ENCODE measurements around the gene TRPC4AP. TPM values are rescaled to one million over a fixed set of nuclear protein-coding genes. Genes with fewer than 3 reads are reported as not detected.
A peak's percentile ranks its signal among the peaks of the same experiment; 100 is the strongest.

TRPC4AP gene
- polyA plus RNA-seq, 4 donors, result 32.4 to 52.7 (median 42.2) TPM

DNA sequence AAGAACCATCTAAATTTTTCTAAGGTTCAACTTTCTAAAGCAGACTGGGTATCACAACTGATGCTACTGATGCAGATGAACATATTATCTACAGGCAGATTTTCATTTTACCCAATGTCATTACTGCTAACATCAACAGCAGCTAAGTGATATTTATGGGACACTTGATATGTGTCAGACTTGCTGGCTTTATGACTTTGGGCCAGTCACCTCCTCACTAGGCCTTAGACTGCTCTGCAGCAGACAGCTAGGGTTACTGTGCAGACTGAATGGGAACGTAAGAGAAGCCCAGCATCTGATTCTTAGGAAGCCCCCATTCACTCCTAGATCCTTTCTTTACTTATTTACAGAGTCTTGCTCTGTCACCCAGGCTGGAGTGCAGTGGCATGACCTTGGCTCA is 70.8 kb downstream of the TRPC4AP start:
- no peaks in the 10 kb centered on the region for H3K27me3 ChIP-seq (ENCODE audit: control insufficient read depth in 3 of 3, insufficient read depth in 3 of 3, low read length in 3 of 3)
- no peaks in the 10 kb centered on the region for H3K9me3 ChIP-seq (ENCODE audit: control insufficient read depth in 2 of 2, insufficient read depth in 1 of 2, low read depth in 1 of 2, low read length in 1 of 2)
- H3K4me1 ChIP-seq (ENCODE audit: control insufficient read depth in 3 of 3, insufficient read depth in 2 of 3, low read depth in 1 of 3, low read length in 2 of 3), result no peaks in the 10 kb centered on the region
- no peak for FAIRE-seq
- 93 to 100% (median 97%) methylated on average over 1 of the region's 1 CpG for WGBS, 3 donors
- DNase-seq, result no peak
- peaks cover 4 to 58% (median 15%) of the 10 kb centered on the region in 3 donors for H3K36me3 ChIP-seq (ENCODE audit: control insufficient read depth in 3 of 3, insufficient read depth in 2 of 3, low read depth in 1 of 3, low read length in 3 of 3)
- H3K27ac ChIP-seq (ENCODE audit: low read depth in 1 of 3, low read length in 2 of 3), result no peak overlapping the region
- H3K4me3 ChIP-seq (ENCODE audit: low read depth in 1 of 3, low read length in 3 of 3), result no peak overlapping the region

DNA sequence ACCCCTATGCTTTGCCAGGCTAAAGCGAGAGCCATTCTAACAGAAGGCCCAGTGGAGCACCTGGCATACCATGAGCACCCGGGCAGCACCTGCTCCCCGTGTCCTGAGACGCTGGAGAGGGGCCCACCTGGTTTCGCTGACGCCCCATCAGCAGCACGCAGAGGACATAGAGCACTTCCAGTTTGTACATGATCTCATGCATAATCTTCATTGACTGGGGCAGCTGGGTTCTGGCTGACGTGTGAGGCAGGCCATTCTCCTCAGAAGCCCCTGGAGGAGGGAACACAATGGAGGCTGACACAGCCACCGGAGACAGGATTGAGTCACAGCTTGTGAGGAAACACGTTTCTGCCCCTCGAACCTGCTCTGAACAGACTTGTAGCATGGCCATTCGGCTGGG is 71.5 kb downstream of the TRPC4AP start:
- no peaks in the 10 kb centered on the region for H3K4me1 ChIP-seq (ENCODE audit: control insufficient read depth in 3 of 3, insufficient read depth in 2 of 3, low read depth in 1 of 3, low read length in 2 of 3)
- WGBS, 3 donors, result 86 to 89% (median 88%) methylated on average over 12 of the region's 12 CpGs
- no peaks in the 10 kb centered on the region for H3K27me3 ChIP-seq (ENCODE audit: control insufficient read depth in 3 of 3, insufficient read depth in 3 of 3, low read length in 3 of 3)
- H3K9me3 ChIP-seq (ENCODE audit: control insufficient read depth in 2 of 2, insufficient read depth in 1 of 2, low read depth in 1 of 2, low read length in 1 of 2), result no peaks in the 10 kb centered on the region
- H3K36me3 ChIP-seq (ENCODE audit: control insufficient read depth in 3 of 3, insufficient read depth in 2 of 3, low read depth in 1 of 3, low read length in 3 of 3), result peaks cover 4 to 54% (median 17%) of the 10 kb centered on the region in 3 donors
- H3K27ac ChIP-seq (ENCODE audit: low read depth in 1 of 3, low read length in 2 of 3), result no peak overlapping the region
- DNase-seq (no peak), FAIRE-seq (no peak)
- no peak overlapping the region for H3K4me3 ChIP-seq (ENCODE audit: low read depth in 1 of 3, low read length in 3 of 3)

DNA sequence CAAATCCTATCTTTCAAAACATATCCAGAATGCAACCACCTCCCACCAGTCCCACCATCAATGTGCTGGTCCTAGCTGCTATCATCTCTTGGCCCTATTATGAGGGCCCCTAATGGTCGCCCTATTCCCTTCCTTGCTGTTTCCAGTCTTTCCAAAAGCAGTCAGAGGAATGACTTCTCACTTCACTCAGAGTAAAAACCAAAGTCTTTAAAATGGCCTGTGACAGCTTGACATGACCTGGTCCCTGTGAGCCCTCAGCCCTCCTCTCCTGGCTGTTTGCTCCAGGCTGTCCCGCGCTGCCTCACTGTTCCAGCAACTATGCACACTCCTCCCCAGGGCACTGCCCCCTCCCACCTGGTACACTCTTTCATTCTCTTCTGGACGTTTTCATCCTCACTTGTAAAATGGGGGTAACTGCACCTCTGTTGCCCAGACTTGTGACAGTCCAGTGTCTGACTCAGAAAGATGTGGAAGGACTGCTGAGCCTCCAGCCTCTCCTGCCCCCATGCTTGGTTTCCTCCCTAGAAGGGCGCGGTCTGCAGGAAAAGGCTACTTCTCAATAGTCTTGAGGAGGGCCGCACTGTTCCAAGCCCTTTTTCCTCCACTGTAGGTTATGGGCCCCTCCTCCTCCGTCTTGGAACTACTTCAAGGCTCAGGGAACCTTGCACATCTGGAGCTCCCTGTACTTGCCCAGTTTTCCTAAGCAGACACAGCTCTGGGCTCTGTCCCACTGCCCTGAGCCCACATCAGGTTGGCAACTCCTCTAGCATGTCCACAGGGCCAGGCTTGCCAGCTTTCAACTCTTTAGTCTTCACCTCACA is 72.3 kb downstream of the TRPC4AP start:
- Histone ChIP-seq H3K9me3 (ENCODE audit: control insufficient read depth in 2 of 2, insufficient read depth in 1 of 2, low read depth in 1 of 2, low read length in 1 of 2) (no peaks in the 10 kb centered on the region), H3K36me3 (ENCODE audit: control insufficient read depth in 3 of 3, insufficient read depth in 2 of 3, low read depth in 1 of 3, low read length in 3 of 3) (peaks cover 9 to 61% (median 21%) of the 10 kb centered on the region in 3 donors), H3K27me3 (ENCODE audit: control insufficient read depth in 3 of 3, insufficient read depth in 3 of 3, low read length in 3 of 3) (no peaks in the 10 kb centered on the region), H3K4me3 (ENCODE audit: low read depth in 1 of 3, low read length in 3 of 3) (no peak overlapping the region), H3K4me1 (ENCODE audit: control insufficient read depth in 3 of 3, insufficient read depth in 2 of 3, low read depth in 1 of 3, low read length in 2 of 3) (no peaks in the 10 kb centered on the region), H3K27ac (ENCODE audit: low read depth in 1 of 3, low read length in 2 of 3) (peak overlapping the region in 1 of 3 donors; percentile 29)
- 82 to 93% (median 86%) methylated on average over 8 of the region's 8 CpGs for WGBS, 3 donors
- FAIRE-seq (no peak), DNase-seq (no peak)

DNA sequence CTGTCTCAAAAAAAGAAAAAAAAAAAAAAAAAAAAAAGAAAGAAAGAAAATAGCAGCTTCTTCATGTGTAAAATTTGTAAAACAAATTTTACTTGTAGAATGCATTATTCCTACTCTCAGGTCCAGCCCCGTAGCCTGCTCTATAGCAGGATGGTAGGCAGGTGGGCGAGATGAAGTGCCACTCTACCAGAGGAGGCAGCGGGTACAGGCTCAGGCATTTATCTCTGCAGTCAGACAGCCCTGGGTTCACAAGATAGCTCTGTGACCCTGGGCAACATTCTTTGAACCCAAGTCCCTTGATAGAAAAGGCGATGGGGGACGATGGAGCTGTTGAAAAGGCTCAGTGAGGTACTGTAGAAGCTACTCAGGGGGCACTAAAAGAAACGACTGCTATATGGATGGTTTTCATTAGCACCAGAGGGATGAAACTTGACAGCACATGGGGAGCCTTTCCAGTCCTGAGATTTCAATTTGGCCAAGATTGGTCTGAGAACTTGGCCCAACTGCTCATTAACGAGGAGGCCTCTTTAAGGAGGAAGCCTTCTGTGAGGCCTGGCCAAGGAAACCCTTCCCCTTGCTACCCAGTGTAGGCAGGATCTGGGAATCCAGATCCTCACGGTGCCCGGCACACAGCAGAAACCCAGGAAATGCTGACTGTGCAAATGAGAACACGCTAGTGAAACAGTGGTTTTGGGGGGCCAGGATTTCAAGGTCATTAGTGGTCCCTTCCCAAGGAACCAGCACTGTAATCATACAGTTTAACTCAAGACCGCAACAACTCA is 73.8 kb downstream of the TRPC4AP start:
- no peaks in the 10 kb centered on the region for H3K9me3 ChIP-seq (ENCODE audit: control insufficient read depth in 2 of 2, insufficient read depth in 1 of 2, low read depth in 1 of 2, low read length in 1 of 2)
- WGBS, 3 donors, result 81 to 88% (median 87%) methylated on average over 11 of the region's 11 CpGs
- H3K27me3 ChIP-seq (ENCODE audit: control insufficient read depth in 3 of 3, insufficient read depth in 3 of 3, low read length in 3 of 3), result no peaks in the 10 kb centered on the region
- H3K4me3 ChIP-seq (ENCODE audit: low read depth in 1 of 3, low read length in 3 of 3), result no peak overlapping the region
- FAIRE-seq, result no peak
- no peak overlapping the region for H3K27ac ChIP-seq (ENCODE audit: low read depth in 1 of 3, low read length in 2 of 3)
- peaks cover 9 to 67% (median 27%) of the 10 kb centered on the region in 3 donors for H3K36me3 ChIP-seq (ENCODE audit: control insufficient read depth in 3 of 3, insufficient read depth in 2 of 3, low read depth in 1 of 3, low read length in 3 of 3)
- DNase-seq, result no peak
- no peaks in the 10 kb centered on the region for H3K4me1 ChIP-seq (ENCODE audit: control insufficient read depth in 3 of 3, insufficient read depth in 2 of 3, low read depth in 1 of 3, low read length in 2 of 3)

GRCh38 chr20:35017099-35017835 is 75.3 kb downstream of the TRPC4AP start:
- H3K27ac ChIP-seq (ENCODE audit: low read depth in 1 of 3, low read length in 2 of 3), result no peak overlapping the region
- H3K4me3 ChIP-seq (ENCODE audit: low read depth in 1 of 3, low read length in 3 of 3), result no peak overlapping the region
- H3K36me3 ChIP-seq (ENCODE audit: control insufficient read depth in 3 of 3, insufficient read depth in 2 of 3, low read depth in 1 of 3, low read length in 3 of 3), result peaks cover 5 to 70% (median 31%) of the 10 kb centered on the region in 3 donors
- H3K27me3 ChIP-seq (ENCODE audit: control insufficient read depth in 3 of 3, insufficient read depth in 3 of 3, low read length in 3 of 3), result no peaks in the 10 kb centered on the region
- no peaks in the 10 kb centered on the region for H3K9me3 ChIP-seq (ENCODE audit: control insufficient read depth in 2 of 2, insufficient read depth in 1 of 2, low read depth in 1 of 2, low read length in 1 of 2)
- H3K4me1 ChIP-seq (ENCODE audit: control insufficient read depth in 3 of 3, insufficient read depth in 2 of 3, low read depth in 1 of 3, low read length in 2 of 3), result no peaks in the 10 kb centered on the region
- FAIRE-seq, result no peak
- DNase-seq, result no peak
- 89 to 90% (median 90%) methylated on average over 8 of the region's 8 CpGs for WGBS, 3 donors

GRCh38 chr20:35015863-35016193 is 76.8 kb downstream of the TRPC4AP start:
- no peaks in the 10 kb centered on the region for H3K27me3 ChIP-seq (ENCODE audit: control insufficient read depth in 3 of 3, insufficient read depth in 3 of 3, low read length in 3 of 3)
- H3K9me3 ChIP-seq (ENCODE audit: control insufficient read depth in 2 of 2, insufficient read depth in 1 of 2, low read depth in 1 of 2, low read length in 1 of 2), result no peaks in the 10 kb centered on the region
- no peak for FAIRE-seq
- H3K4me1 ChIP-seq (ENCODE audit: control insufficient read depth in 3 of 3, insufficient read depth in 2 of 3, low read depth in 1 of 3, low read length in 2 of 3), result no peaks in the 10 kb centered on the region
- H3K36me3 ChIP-seq (ENCODE audit: control insufficient read depth in 3 of 3, insufficient read depth in 2 of 3, low read depth in 1 of 3, low read length in 3 of 3), result peaks cover 9 to 77% (median 36%) of the 10 kb centered on the region in 3 donors
- 90 to 96% (median 91%) methylated on average over 2 of the region's 2 CpGs for WGBS, 3 donors
- no peak overlapping the region for H3K4me3 ChIP-seq (ENCODE audit: low read depth in 1 of 3, low read length in 3 of 3)
- no peak for DNase-seq
- no peak overlapping the region for H3K27ac ChIP-seq (ENCODE audit: low read depth in 1 of 3, low read length in 2 of 3)

DNA sequence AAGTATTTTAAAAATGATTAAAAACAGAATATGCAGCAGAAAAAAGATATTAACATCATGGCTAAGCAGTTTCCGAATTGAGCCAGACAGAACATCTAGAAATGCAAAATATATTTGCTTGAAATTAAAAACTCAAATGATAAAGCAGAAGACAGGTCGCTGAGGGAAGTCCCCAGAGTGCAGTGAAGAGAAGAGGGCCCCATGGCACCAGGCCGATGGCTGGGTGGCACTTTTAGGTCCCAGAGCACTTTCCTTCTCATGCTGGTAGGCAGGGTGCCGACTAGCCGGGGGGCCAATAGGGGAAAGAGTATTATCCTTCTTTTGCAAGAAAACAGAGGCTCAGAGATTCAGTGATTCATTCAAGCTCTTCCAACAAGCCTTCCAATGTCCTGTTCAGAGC is 78.1 kb downstream of the TRPC4AP start:
- no peak overlapping the region for H3K4me3 ChIP-seq (ENCODE audit: low read depth in 1 of 3, low read length in 3 of 3)
- DNase-seq (no peak), FAIRE-seq (no peak)
- H3K36me3 ChIP-seq (ENCODE audit: control insufficient read depth in 3 of 3, insufficient read depth in 2 of 3, low read depth in 1 of 3, low read length in 3 of 3), result peaks cover 21 to 82% (median 35%) of the 10 kb centered on the region in 3 donors
- H3K4me1 ChIP-seq (ENCODE audit: control insufficient read depth in 3 of 3, insufficient read depth in 2 of 3, low read depth in 1 of 3, low read length in 2 of 3), result no peaks in the 10 kb centered on the region
- H3K27me3 ChIP-seq (ENCODE audit: control insufficient read depth in 3 of 3, insufficient read depth in 3 of 3, low read length in 3 of 3), result no peaks in the 10 kb centered on the region
- 90 to 99% (median 96%) methylated on average over 5 of the region's 5 CpGs for WGBS, 3 donors
- H3K9me3 ChIP-seq (ENCODE audit: control insufficient read depth in 2 of 2, insufficient read depth in 1 of 2, low read depth in 1 of 2, low read length in 1 of 2), result no peaks in the 10 kb centered on the region
- no peak overlapping the region for H3K27ac ChIP-seq (ENCODE audit: low read depth in 1 of 3, low read length in 2 of 3)
